ENCODE results near the gene SHISA5. TPM values are rescaled to one million over a fixed set of nuclear protein-coding genes. Genes with fewer than 3 reads are reported as not detected.

The SHISA5 gene
- total RNA-seq, 1 experiment from 2014 or later: 159 TPM

- BruUV-seq (replicated peaks): no TSS peak
- no peak for DNase-seq
- peaks cover 54% of the 10 kb centered on the region for H3K79me2 ChIP-seq (ENCODE audit: low read length)
- no peaks in the 10 kb centered on the region for H3F3A ChIP-seq (ENCODE audit: low read length, unreplicated experiment)
- H3K27ac ChIP-seq (ENCODE audit: low read length): peak overlapping the region; percentile 99
- peak overlapping the region; percentile 96 for H3K9ac ChIP-seq (ENCODE audit: low read length)
- no peaks in the 10 kb centered on the region for H3K9me3 ChIP-seq (ENCODE audit: low read length)
- TF ChIP-seq EZH2phosphoT487 (IDR thresholded peaks at IDR 0.05; ENCODE audit: borderline replicate concordance, low read length): no peak
- no peak for TF ChIP-seq EZH2 (IDR thresholded peaks at IDR 0.05; ENCODE audit: low read length, unreplicated experiment)
- TF ChIP-seq CTCF (conservative IDR thresholded peaks at IDR 0.05; ENCODE audit: low read depth, low read length): no peak
- intact Hi-C loops (cut with micrococcal nuclease): no loop called here
- H4K20me1 ChIP-seq (ENCODE audit: low read length): no peaks in the 10 kb centered on the region
- H3K4me3 ChIP-seq (ENCODE audit: low read length): peak overlapping the region; percentile 51
- POLR2A ChIA-PET (ENCODE audit: unreplicated experiment): interaction anchor here (0.7 kb wide), 1 partner anchor 76 kb away, joined by 3 read pairs; no protein-coding TSS in a partner anchor
- peak; percentile 4 for ATAC-seq
- CTCF ChIA-PET: interaction anchor here (0.6 kb wide), 1 partner anchor 22 kb away, joined by 3 read pairs; no protein-coding TSS in a partner anchor
- H3K27me3 ChIP-seq (ENCODE audit: low read length): no peaks in the 10 kb centered on the region
- peaks cover 31% of the 10 kb centered on the region for H3K4me1 ChIP-seq (ENCODE audit: insufficient read depth, low read length)
- no peaks in the 10 kb centered on the region for H3K9me2 ChIP-seq (replicated peaks; ENCODE audit: low read length)
- H3K36me3 ChIP-seq (ENCODE audit: low read depth, low read length): peaks cover 13% of the 10 kb centered on the region; the same call in 1 of the 2 replicates
- H3K4me2 ChIP-seq (ENCODE audit: low read length): peak overlapping the region; percentile 80
- peak overlapping the region; percentile 27; the same call in 1 of the 2 replicates for H2AFZ ChIP-seq (ENCODE audit: low read length)
Measured at GRCh38 chr3:48466386-48467109, 37.4 kb downstream of the SHISA5 start.

- DNase-seq (peak; percentile 99), ATAC-seq (peak; percentile 94)
- TF ChIP-seq EZH2phosphoT487 (IDR thresholded peaks at IDR 0.05; ENCODE audit: borderline replicate concordance, low read length) (no peak), CTCF (conservative IDR thresholded peaks at IDR 0.05; ENCODE audit: low read depth, low read length) (peak; percentile 94)
- H4K20me1 ChIP-seq (ENCODE audit: low read length): no peaks in the 10 kb centered on the region
- intact Hi-C loops (cut with micrococcal nuclease): loop anchor here (1.0 kb wide), 3 partner anchors 42 to 220 kb away; partner anchors contain the start of gene NCKIPSD
- H3K4me1 ChIP-seq (ENCODE audit: insufficient read depth, low read length): peaks cover 31% of the 10 kb centered on the region
- peak overlapping the region; percentile 27; the same call in 1 of the 2 replicates for H2AFZ ChIP-seq (ENCODE audit: low read length)
- H3K36me3 ChIP-seq (ENCODE audit: low read depth, low read length): peaks cover 17% of the 10 kb centered on the region; the same call in 1 of the 2 replicates
- H3K9me3 ChIP-seq (ENCODE audit: low read length): no peaks in the 10 kb centered on the region
- no peaks in the 10 kb centered on the region for H3F3A ChIP-seq (ENCODE audit: low read length, unreplicated experiment)
- peak overlapping the region; percentile 51 for H3K4me3 ChIP-seq (ENCODE audit: low read length)
- POLR2A ChIA-PET (ENCODE audit: unreplicated experiment): interaction anchor here (0.6 to 0.7 kb wide), 2 partner anchors 77 to 472 kb away, joined by 3 to 9 read pairs; no protein-coding TSS in a partner anchor
- H3K27ac ChIP-seq (ENCODE audit: low read length): peak overlapping the region; percentile 99
- H3K27me3 ChIP-seq (ENCODE audit: low read length): no peaks in the 10 kb centered on the region
- TSS peak; percentile 48 for BruUV-seq (replicated peaks)
- CTCF ChIA-PET: no interaction called here
- no peaks in the 10 kb centered on the region for H3K9me2 ChIP-seq (replicated peaks; ENCODE audit: low read length)
- peak overlapping the region; percentile 96 for H3K9ac ChIP-seq (ENCODE audit: low read length)
- H3K79me2 ChIP-seq (ENCODE audit: low read length): peaks cover 46% of the 10 kb centered on the region
- H3K4me2 ChIP-seq (ENCODE audit: low read length): peak overlapping the region; percentile 80
Measured at GRCh38 chr3:48465531-48466378, 38.2 kb downstream of the SHISA5 start.

Data from PC-3 (cell line).